ENCODE data around the gene ERI3. TPM values are rescaled to one million over a fixed set of nuclear protein-coding genes. Genes with fewer than 3 reads are reported as not detected.

Gene ERI3
- total and polyA plus RNA-seq, 2 of the 4 experiments (the other 2 are of a cell fraction) = 56.6 to 70.9 TPM

- CTCF ChIA-PET = interaction anchor here (0.7 to 4.0 kb wide), 6 partner anchors 13 to 275 kb away, joined by 3 to 18 read pairs (median 4); no protein-coding TSS in a partner anchor
- no peaks in the 10 kb centered on the region for H3K4me1 ChIP-seq (ENCODE audit: control insufficient read depth, insufficient read depth, low read length)
- H2AK5ac ChIP-seq (ENCODE audit: low read depth, low read length) = no peak overlapping the region
- peak; percentile 52 for DNase-seq
- no peak overlapping the region for H3K18ac ChIP-seq (ENCODE audit: low read depth, low read length)
- POLR2A ChIA-PET (ENCODE audit: unreplicated experiment) = no interaction called here
- TF ChIP-seq MAZ (IDR thresholded peaks at IDR 0.05; ENCODE audit: borderline replicate concordance, low read depth, low read length) (no peak), RAD21 (IDR thresholded peaks at IDR 0.05; ENCODE audit: low read length) (peak; percentile 78), CTCF (conservative IDR thresholded peaks at IDR 0.05; ENCODE audit: low read depth, low read length) (peak; percentile 74), SMC3 (IDR thresholded peaks at IDR 0.05; ENCODE audit: low read depth, low read length) (peak; percentile 90)
- H2BK120ac ChIP-seq (ENCODE audit: low read depth, low read length) = no peak overlapping the region
- no peak overlapping the region for H3K14ac ChIP-seq (replicated peaks; ENCODE audit: low read depth, low read length)
- no peak overlapping the region for H4K5ac ChIP-seq (ENCODE audit: low read depth, low read length)
- intact Hi-C loops (cut with micrococcal nuclease) (loop anchor here (1.0 kb wide), 2 partner anchors 217 to 275 kb away; no protein-coding TSS in a partner anchor), dilution Hi-C loops (cut with HindIII; ENCODE audit: low sequenced_read_pairs, unreplicated experiment) (no loop called here), in situ Hi-C loops (cut with MboI; ENCODE audit: low sequenced_read_pairs) (loop anchor here (5.0 kb wide), 2 partner anchors 219 to 274 kb away; no protein-coding TSS in a partner anchor)
- H2AFZ ChIP-seq (replicated peaks; ENCODE audit: low read length, poor library complexity) = no peak overlapping the region
- no peak overlapping the region for H3K4me3 ChIP-seq (ENCODE audit: insufficient read depth, low read depth, low read length)
- no peak overlapping the region for H4K91ac ChIP-seq (ENCODE audit: insufficient read depth, low read depth, low read length)
- no peaks in the 10 kb centered on the region for H3K79me1 ChIP-seq (ENCODE audit: low read depth in 1 of 2, low read length in 2 of 2)
- no peaks in the 10 kb centered on the region for H4K20me1 ChIP-seq (ENCODE audit: insufficient read depth, low read length)
- H3K23ac ChIP-seq (ENCODE audit: low read depth, low read length) = no peak overlapping the region
- no peak overlapping the region for H2BK15ac ChIP-seq (ENCODE audit: low read depth, low read length)
- no peak overlapping the region for H4K8ac ChIP-seq (ENCODE audit: low read depth in 2 of 2, low read length in 2 of 2)
- H3K27me3 ChIP-seq (ENCODE audit: control insufficient read depth, insufficient read depth, low read length) = peaks cover 32% of the 10 kb centered on the region
- no TSS peak for BruUV-seq (replicated peaks)
- no peak overlapping the region for H2BK20ac ChIP-seq (ENCODE audit: low read depth, low read length)
- H2BK5ac ChIP-seq (ENCODE audit: low read depth, low read length, poor library complexity, severe bottlenecking) = no peak overlapping the region
- no peaks in the 10 kb centered on the region for H3K9me3 ChIP-seq (ENCODE audit: control insufficient read depth, insufficient read depth, low read length)
- H3K27ac ChIP-seq (ENCODE audit: insufficient read depth, low read length) = no peak overlapping the region
- H3K56ac ChIP-seq (ENCODE audit: extremely low read depth, insufficient read depth, low read length) = no peak overlapping the region
- peak; percentile 74 for ATAC-seq (ENCODE audit: low read depth)
- no peaks in the 10 kb centered on the region for H3K36me3 ChIP-seq (ENCODE audit: control insufficient read depth, insufficient read depth, low read length)
- no peak overlapping the region for H3K4ac ChIP-seq (ENCODE audit: low read depth, low read length)
- no peaks in the 10 kb centered on the region for H3K9me1 ChIP-seq (ENCODE audit: insufficient read depth, low read length)
- no peak overlapping the region for H3K9ac ChIP-seq (ENCODE audit: low read depth, low read length)
- 48% methylated on average over 6 of the region's 12 CpGs; no CpG with 5 or more reads in 1 of the 2 experiments for WGBS, 2 experiments (ENCODE audit: extremely low coverage in 2 of 2, insufficient read length in 1 of 2)
- no peak overlapping the region for H2AK9ac ChIP-seq (replicated peaks; ENCODE audit: low read depth, low read length, poor library complexity)
- H3K4me2 ChIP-seq (ENCODE audit: low read depth, low read length) = no peak overlapping the region
Measured at GRCh38 chr1:44377925-44378784, 23.1 kb upstream of the ERI3 start.

Measured in IMR-90 (cell line).